ENCODE data around the gene AGPAT2. TPM values are rescaled to one million over a fixed set of nuclear protein-coding genes. Genes with fewer than 3 reads are reported as not detected.

The AGPAT2 gene
- total RNA-seq, 4 donors from 2014 or later = 300 to 1,989 (median 392) TPM

DNA sequence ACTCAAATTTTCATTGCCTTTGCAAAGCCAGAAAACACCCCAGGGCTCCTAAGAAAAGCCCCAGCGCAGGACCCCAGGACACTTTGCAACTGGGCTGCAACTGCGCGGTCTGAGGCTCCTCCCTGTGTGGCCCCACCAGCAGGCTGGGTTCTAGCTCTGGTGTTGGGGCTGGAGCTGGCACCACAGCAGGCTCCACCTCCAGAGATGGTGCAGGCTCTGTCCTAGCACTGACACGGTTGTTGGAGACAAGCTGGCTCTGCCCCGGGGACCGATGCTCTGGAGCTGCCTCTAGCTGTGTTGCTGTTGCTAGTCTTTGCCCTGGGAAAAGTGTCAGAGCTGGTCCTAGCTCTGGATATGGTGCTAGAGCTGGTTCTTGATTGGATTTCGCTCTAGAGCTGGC, 41.9 kb upstream of the AGPAT2 start:
- TF ChIP-seq, protein P1, sequence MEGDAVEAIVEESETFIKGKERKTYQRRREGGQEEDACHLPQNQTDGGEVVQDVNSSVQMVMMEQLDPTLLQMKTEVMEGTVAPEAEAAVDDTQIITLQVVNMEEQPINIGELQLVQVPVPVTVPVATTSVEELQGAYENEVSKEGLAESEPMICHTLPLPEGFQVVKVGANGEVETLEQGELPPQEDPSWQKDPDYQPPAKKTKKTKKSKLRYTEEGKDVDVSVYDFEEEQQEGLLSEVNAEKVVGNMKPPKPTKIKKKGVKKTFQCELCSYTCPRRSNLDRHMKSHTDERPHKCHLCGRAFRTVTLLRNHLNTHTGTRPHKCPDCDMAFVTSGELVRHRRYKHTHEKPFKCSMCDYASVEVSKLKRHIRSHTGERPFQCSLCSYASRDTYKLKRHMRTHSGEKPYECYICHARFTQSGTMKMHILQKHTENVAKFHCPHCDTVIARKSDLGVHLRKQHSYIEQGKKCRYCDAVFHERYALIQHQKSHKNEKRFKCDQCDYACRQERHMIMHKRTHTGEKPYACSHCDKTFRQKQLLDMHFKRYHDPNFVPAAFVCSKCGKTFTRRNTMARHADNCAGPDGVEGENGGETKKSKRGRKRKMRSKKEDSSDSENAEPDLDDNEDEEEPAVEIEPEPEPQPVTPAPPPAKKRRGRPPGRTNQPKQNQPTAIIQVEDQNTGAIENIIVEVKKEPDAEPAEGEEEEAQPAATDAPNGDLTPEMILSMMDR (IDR thresholded peaks at IDR 0.05; ENCODE audit: low read depth) = no peak

- TF ChIP-seq, protein P1 (IDR thresholded peaks at IDR 0.05; ENCODE audit: low read depth) = no peak
These were observed 41.4 kb upstream of the AGPAT2 start for GRCh38 chr9:136728548-136729123.

- TF ChIP-seq, protein P1 (IDR thresholded peaks at IDR 0.05; ENCODE audit: low read depth) = no peak
These were observed 40.9 kb upstream of the AGPAT2 start for GRCh38 chr9:136728080-136728547.

DNA sequence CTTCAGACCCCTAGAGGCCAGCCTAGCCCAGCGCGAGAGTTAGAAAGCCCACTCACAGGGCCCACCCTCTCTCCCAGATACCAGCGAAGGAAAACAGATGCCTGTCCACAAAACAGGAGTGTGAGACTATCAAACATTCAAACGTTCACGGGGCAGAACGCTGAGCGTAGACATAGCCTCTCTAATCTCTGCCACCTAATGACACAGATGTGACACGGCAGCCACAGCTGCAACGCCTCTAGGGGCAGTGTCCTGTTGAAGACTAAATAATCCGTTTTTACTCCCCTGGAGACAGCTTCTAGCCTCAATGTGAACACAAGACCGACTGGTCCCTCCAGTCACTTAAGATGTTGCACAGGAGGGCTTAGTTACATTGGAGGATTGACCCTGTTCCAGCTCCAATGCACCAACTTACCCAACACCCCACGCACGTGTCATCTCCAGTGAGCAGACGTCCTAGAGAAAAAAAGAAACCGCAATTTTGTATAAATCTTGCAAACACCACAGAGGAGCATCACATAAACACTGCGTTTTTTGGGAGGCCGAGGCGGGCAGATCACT, 39.5 kb upstream of the AGPAT2 start:
- TF ChIP-seq, protein P1 (IDR thresholded peaks at IDR 0.05; ENCODE audit: low read depth) = no peak

DNA sequence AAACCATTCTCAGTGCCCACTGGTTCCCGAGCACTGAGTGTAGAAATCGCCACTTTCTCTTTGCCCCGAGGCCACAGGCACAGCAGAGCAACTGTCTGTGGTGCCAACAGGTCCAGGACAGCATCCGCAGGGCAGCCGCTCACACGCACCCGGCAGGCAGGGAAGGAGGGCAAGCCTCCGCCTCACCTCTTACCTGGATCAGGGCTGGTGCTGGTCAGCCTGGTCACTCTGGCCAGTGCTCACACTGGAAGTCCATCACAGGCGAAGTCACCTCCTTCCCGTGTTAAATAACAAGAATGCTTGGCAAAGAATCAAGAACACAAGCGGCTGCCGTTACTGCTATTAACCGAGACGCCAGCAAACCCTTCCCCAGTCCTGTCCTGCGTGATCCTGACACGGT, 38.9 kb upstream of the AGPAT2 start:
- TF ChIP-seq, protein P1 (IDR thresholded peaks at IDR 0.05; ENCODE audit: low read depth) = no peak

GRCh38 chr9:136725612-136726011, 38.4 kb upstream of the AGPAT2 start:
- TF ChIP-seq, protein P1 (IDR thresholded peaks at IDR 0.05; ENCODE audit: low read depth) = no peak

DNA sequence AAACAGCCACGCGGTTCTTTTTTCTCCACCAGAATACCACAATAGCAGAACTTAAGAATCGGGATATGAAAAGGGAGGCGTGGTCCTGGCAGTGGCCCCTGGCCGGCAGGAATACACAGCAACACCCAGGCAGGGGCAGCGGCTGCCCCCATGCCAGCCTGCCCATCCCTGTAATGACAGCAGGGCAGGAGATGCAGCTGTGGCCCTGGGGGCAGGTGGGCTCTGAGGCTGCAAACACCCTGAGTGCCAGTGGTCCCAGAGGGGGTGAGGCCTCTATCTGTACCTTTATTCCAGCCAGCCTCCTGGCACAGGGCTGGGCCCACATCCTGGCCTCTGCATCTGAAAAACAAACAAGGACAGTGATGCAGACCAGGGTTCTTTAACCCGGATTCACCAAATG, 37.5 kb upstream of the AGPAT2 start:
- TF ChIP-seq, protein P1 (IDR thresholded peaks at IDR 0.05; ENCODE audit: low read depth) = no peak

Data from subcutaneous adipose tissue (tissue), 4 donors.